ENCODE measurements around the gene ZHX3.

DNA sequence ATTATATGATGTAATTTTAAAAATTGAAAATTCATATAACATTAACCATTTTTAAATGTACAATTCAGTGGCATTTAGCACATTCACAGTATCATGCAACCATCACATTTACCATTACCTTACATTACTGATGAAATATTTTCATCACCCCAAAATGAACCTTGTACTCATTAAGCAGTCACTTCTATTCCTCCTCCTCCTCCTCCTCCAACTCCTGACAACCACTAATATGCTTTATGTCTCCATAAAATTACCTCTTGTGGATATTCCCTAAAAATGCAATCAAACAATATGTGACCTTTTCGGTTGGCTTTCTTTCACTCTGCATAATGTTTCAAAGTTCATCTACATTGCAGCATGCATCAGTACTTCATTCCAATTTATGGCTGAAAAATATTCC is 45.2 kb downstream of the ZHX3 start:
- TF ChIP-seq CTCF (IDR thresholded peaks at IDR 0.05) (no peak), POLR2A (IDR thresholded peaks at IDR 0.05) (no peak)
